ENCODE measurements around the gene TNIK.

TNIK gene

DNA sequence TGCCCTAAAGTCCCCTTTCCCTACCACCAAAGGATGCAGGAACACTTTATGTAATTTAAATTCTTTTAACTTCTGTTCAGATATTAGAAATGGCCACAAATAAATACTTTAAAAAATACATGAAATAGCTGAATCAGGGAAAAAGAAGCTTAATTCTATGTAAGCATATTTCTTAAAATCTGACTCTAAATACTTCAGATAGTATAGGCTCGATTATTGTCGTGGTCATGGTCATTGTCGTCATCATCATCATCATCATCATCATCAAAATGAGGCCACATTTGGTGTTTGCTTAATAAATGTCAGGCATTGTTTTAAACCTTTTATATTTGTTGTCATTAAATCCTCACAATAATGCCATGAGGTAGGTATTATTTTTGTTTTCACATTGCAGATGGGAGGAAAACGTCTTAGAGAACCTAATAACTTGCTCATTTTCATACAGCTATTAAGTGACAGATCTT lies 448.3 kb downstream of the TNIK start:
- Histone ChIP-seq H3K4me1 (ENCODE audit: control insufficient read depth, insufficient read depth, low read length) (peaks cover 14% of the 10 kb centered on the region), H3K27me3 (replicated peaks; ENCODE audit: control insufficient read depth, insufficient read depth, low read length) (no peaks in the 10 kb centered on the region), H3K9me3 (ENCODE audit: control insufficient read depth, low read length) (no peaks in the 10 kb centered on the region), H3K4me3 (ENCODE audit: low read length) (no peak overlapping the region), H3K9ac (ENCODE audit: low read length) (no peak overlapping the region), H3K36me3 (ENCODE audit: control insufficient read depth, insufficient read depth, low read length, severe bottlenecking) (no peaks in the 10 kb centered on the region)
- no peak for DNase-seq (ENCODE audit: low read depth)

Measured in adipocyte (in vitro differentiated cells).